NCI-H524 (cell line): ENCODE data around the gene IL1RAPL2.
"Not testable (repeated sequence)": the region's sequence is repeated elsewhere in the genome, so short reads cannot be mapped to it uniquely, and the experiment has no call there.

Source experiments
- DNase-seq, 2 experiments: peaks; one replicate each; lab custom pipeline; 2025; lab: John Stamatoyannopoulos, UW

Gene IL1RAPL2

DNA sequence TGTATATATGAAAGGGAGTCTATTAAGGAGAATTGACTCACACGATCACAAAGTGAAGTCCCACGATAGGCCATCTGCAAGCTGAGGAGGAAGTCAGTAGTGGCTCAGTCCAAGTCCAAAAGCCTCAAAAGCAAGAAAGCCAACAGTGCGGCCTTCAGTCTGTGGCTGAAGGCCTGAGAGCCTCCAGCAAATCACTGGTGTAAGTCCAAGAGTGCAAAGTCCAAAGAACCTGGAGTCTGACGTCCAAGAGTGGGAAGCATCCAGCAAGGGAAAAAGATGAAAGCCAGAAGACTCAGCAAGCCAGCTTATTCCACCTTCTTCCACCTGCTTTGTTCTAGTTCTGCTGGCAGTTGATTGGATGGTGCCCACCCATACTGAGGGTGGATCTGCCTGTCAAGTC lies 104.1 kb downstream of the IL1RAPL2 start:
- no peak for DNase-seq

DNA sequence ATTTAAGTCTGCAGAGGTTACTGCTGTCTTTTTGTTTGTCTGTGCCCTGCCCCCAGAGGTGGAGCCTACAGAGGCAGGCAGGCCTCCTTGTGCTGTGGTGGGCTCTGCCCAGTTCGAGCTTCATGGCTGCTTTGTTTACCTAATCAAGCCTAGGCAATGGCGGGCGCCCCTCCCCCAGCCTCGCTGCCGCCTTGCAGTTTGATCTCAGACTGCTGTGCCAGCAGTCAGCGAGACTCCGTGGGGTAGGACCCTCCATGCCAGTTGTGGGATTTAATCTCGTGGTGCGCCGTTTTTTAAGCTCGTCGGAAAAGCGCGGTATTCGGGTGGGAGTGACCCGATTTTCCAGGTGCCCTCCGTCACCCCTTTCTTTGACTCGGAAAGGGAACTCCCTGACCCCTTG lies 111.5 kb downstream of the IL1RAPL2 start:
- DNase-seq: not testable (repeated sequence)

DNA sequence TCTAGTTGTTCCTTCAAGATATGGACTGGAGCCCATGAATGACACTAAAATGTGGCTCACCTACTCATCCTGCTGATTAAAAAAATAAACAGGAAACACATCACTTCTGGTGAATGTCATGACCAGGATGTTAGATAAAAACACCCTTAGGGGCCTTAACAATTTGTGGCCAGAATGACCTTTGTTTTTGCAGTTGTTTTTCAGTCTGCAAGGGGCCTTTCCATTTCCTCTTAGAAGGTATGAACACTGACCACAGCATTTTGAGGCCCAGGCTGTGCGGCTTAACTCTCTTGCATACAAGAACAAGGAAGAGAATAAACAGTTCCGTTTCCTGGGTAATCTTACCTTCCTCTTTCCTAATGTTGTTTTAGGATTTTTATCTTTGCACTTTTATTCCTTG lies 113.2 kb downstream of the IL1RAPL2 start:
- DNase-seq: no peak

DNA sequence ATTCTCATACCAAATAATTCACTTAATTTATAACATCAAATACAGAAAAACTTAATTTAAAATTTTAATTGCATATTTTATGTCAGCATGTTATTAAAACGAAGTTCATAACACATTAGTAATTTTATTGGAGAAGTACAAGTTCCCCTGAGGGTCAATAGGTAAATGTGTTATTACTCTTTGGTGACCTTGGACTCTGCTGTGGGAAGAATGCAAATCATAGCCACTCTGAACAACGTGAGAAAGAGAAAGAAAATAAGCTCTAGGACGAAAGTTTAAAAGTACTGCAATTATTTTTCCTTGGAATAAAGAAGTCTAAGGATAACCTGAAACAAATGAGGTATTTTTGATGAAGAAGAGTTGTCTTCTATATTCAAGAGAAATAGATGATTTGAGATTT lies 115.2 kb downstream of the IL1RAPL2 start:
- DNase-seq: no peak

DNA sequence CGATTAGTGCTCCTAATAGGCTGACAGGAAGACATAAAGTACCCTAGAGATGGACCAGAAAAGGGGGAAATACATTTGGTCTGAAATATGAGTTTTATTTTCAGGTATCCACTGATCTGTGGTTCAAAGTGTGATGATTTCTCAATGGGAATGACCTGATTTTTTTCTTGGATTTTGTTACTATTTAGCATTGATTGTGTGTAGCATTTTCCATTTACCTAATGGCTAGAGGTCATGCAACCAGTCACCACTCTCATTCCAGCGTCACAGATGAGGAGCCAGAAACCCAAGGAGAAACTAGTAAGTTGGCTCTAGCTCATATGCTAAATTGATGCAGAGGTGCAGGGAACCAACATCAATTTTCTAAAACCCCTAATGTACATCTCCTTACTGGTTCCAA lies 118.1 kb downstream of the IL1RAPL2 start:
- no peak for DNase-seq

DNA sequence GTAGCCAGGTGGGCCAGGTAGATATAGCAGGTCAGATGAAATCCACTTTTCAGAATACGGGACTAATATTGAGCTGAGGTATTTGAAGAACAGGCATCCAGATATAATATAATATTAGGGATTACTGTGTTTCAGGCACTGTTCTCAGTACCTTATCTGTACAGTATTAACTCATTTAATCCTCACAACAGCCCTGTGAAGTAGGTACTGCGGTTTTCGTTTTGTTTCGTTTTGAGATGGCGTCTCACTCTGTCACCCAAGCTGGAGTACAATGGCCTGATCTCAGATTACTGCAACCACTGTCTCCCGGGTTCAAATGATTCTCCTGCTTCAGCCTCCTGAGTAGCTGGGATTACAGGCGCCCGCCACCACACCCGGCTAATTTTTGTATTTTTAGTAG lies 129.6 kb downstream of the IL1RAPL2 start:
- DNase-seq: no peak

DNA sequence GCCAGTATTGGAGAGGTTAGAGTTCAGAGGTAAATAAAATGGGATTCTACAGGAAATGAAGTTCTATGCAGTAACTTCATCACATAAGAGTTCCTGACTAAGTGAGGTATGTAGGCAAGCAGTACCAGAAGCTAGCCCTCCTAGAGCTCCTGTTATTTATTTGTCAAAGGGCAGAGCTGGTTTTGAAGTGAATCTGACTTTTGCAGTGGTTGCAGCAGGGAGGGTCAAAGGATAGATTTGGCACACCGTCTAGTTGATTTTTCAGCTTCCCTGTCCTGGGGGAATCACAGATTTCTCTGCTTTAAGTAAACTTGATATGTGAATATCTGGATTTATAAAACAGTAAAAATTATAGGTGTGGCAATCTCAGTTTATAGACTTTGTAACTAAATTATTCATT lies 130.7 kb downstream of the IL1RAPL2 start:
- no peak for DNase-seq

DNA sequence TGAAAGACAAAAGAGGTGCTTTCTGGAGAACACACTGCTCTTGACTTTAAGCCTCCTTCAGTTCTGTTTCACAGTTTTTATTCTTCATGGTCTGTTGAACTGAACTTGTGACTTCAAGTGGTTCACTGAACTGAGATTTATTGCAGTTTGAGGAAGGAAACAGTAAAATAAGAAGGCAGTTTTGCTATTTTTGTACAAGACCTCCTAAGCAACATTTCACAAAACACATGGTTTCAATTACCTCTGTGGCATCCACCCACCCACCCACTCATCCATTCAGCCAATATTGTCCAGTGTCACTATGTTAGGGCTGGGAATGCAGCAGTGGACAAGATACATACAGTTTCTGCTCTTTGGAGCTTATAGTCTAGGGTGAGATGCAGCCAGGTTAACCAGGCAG lies 131.3 kb downstream of the IL1RAPL2 start:
- DNase-seq: peak in 1 of 2 experiments; percentile 36

DNA sequence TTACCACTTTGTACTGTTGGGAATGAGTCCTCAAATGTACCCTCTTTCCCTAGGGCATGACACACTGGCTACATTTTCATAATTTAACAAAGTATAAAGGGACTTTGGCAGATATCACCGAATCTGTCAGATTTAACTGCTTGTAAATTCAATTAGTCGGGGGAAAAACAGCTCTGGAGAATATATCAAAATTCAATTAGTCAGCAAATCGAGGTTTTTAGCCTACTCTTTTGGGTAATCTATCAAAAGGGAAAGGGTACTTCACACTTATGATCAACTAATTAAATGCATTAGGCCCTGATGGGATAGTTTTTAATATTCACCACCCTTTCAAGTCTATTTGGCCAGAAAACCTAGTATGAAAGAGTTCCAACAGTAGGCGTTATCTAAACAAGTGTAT lies 141.0 kb downstream of the IL1RAPL2 start:
- no peak for DNase-seq

DNA sequence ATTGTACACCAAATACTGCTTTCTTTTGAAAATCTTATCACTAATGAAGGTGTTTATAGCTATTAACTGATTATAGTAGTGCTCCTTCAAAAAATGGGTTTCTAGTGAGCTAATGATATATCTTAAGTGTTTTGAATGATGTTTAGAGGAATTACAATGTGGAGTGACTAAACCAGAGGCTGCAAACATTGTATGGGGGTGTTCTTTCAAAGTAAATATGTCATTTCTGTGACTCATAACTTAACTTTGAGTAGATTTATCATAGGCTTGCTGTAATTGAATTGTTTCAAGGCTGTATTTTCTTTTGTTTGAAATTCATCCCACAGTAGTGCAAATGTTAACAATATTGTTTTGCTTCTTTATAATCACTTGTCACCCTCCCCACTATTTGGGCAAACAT lies 141.6 kb downstream of the IL1RAPL2 start:
- no peak for DNase-seq

DNA sequence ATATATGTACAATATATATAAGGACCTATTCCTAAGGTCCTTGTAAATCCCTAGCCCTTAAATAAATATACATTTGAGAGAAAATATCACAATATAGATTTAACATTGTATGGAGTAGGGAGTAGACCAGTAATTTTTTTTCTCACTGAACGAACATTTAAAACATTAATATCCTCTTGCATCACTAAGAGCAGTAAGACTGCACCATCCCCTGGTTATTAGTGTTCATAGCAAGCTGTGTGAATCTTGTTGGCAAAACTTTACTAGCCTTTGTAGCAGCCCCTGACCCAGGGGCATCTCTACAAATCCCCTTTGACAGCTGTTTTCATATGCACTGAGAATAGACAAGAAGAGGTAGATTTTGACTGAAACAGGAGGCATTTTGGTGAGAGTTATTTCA lies 146.5 kb downstream of the IL1RAPL2 start:
- peak in 1 of 2 experiments; percentile 25 for DNase-seq

DNA sequence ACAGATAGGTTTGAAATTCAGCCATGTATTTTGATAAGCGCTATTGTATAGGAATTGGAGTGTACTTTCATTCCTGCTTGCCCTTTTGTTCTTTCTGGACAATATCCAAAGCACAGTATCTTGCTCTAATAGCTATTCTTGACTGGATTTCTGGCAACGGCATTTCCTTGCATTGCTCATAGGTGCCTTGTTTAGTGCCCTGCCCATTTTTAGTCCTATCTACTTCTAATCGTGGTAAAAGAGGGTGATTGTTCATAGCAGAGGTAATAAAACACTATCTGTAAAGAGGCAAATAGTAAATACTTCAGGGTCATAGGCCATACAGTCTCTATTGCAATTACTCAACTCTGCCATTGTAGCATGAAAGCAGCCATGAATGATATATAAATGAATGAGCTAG lies 155.9 kb downstream of the IL1RAPL2 start:
- DNase-seq: no peak

DNA sequence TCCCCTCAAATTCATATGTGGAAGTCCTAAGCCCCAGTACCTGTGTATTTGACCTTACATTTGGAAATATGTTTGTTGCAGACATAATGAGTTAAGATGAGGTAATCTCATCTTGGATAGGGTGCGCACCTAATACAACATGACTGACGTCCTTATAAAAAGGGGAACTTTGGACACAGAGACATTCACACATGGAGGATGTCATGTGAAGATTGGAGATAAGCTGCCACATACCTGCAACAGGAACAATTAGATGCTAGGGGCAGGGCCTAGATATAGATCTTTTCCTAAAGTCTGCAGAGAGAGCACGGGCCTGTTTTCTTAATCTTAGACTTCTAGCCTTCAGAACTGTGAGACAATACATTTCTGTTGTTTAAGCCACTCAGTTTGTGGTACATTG lies 162.5 kb downstream of the IL1RAPL2 start:
- no peak for DNase-seq

DNA sequence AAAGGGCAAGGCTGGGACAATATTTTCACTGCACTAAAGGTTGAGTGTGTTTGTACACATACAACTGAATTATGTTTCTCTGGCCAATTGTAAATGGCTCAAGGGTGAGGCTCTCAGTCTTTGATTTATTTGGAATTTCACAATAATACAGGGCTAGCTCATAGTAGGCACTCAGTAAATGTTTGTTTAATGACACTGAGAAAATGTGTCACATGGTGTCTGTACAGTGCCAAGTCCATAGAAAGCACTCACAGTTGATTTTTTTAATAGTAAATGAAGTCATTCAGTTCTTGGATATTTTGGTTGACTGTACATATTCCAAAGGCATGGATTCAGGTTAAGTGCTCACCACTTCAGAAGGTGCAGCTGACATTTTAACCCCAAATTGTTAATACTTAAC lies 176.4 kb downstream of the IL1RAPL2 start:
- no peak for DNase-seq

DNA sequence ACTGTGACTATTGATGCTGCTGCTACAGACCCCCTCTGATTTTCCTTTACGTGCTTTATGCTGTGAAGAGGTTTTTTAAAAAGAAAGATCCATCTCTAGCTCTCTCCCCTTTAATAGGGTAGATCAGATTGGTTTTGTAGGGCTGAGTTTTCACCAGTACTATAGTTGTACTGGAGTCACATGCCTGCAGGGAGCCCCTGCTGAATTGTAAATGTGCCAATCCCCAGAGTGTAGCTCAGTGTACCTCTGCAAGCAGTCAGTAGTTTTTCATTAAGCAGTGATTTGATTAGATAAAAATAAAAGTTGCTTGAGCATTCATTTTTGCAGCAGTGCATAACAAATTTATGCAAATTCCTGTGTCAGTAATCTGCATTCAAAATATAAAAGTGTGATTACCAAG lies 179.2 kb downstream of the IL1RAPL2 start:
- DNase-seq: no peak

DNA sequence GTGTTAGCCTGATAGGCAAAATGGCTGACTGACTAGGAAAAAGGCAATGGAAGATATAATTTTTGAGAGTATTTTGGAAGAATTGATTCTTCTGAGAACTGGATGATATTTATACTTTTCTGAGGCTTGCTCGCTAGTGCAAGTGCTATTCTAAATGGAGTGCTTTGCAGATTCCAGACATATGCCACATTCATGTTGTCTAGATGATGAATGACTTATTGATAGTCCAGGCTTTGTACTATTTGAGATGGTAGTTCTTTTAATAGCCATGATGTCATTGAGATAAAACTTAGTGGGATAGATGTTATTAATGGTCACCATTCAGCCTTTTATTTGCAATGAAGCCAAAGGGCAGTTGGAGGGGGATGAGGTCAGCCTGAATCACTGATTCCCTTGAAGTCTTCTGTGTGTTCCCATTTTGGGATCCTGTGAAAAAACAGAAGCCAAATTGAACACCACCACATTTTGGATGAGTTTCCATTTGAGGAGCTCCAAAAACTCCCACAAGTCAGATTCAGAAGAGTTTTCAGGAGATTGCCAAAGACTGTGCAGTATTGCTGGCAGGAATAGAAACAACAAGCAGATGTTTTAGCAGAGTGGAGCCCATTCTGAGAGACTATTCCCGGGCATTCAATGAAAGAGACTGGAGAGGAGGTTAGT lies 184.1 kb downstream of the IL1RAPL2 start:
- DNase-seq: no peak

DNA sequence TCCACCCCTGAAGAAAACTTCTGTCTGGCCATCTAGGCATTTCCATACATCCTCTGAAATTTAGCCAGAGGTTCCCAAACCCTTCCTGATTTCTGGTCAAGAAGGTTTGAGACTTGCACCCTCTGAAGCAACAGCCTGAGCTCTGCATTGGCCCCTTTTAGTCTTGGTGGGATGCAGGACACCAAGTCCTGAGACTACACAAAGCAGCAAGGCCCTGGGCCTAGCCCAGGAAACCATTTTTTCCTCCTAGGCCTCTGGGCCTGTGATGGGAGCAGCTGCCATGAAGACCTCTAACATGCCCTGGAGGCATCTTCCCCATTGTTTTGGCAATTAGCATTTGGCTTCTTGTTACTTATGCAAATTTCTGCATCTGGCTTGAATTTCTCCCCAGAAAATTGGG lies 196.6 kb downstream of the IL1RAPL2 start:
- no peak for DNase-seq

DNA sequence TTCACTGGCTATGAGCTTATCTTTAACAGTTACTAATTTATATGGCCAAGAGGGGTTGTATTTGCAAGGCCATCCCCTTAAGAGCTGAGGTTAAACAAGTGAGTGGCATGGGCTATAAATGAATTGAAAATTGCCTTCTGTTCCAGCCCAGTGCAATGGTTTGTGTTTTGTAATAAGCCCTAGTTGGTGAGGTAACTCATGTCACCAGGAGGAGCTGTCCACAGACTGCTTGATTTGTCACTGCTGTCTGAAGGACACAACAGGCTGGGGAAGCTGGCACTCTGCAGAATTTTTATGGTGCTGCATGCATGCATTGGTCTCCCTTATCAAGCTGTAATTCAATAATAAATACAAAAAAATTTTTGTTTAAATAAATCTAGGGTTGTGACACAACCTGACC lies 223.8 kb downstream of the IL1RAPL2 start:
- DNase-seq: no peak

DNA sequence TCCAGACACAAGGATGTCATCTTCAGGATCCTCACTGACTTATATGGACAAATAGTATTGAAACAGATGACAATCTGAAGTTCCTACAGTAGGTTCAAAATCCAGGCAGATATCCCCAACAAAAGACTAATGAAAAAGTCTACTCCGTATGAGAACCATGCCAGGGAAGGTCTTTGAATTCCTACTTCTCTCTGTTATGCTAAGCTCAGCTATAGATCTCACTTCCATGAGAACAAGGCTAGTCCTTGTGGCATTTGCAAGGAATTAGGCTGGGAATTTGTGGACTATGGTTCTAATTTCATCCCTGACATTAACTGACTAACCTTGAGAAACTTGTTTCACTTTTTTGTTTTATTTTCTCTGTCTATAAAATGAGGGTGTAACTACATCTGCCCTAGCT lies 229.8 kb downstream of the IL1RAPL2 start:
- no peak for DNase-seq

DNA sequence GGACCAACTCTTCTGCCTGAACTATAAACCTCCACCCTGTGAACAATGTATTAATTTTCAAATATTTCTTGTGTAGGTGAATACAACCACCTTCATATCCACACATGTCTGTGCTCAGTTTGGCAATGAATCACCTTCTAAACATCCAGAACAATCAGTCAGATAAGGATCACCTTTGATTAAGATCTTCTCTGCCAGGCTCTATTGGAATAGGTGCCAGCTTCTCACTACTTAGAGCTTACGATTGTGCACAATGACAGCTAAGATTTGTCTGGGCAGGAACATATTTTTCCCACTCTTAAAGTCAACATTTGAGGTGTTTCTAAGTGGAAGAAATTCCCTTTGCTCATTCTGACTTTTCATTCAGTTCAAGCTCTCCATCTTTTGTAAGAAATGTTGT lies 237.2 kb downstream of the IL1RAPL2 start:
- DNase-seq: no peak

DNA sequence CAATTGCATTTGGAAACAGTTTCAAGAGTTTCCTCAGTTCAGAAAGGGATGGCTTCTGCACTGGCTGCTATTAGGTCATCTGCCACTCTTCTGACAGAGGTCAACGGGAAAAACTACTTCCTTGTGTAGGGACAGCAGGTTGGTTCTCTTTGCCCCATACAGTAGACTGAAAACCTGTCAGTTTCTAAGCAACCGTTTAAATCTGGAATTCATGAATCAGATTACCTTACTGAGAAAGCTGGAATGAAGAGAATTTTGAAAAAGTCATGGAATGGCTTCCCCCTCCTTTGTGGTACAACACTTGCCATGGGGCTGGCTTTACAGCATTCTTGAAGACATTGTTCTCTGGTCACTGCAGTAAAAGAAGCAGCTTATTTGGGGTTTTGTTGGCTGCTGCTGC lies 240.3 kb downstream of the IL1RAPL2 start:
- no peak for DNase-seq

DNA sequence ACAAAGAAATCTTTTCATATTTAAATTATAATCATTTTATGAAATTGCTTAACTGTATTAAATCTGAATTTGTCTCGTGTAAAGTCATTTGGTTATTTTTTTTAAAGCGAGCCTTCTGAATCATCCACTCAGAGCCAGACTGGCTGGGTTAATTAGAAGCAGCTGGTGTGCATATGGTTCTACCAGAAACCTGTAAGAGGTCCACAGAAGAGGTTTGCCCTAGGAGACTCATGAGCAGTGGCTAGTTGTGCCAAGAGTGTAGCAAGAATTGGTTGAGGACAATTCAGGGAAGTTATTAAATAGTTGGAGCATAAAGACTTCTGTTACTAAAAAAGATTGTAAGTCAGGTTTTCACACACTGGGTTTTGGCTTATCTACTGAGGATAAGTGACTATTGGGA lies 267.4 kb downstream of the IL1RAPL2 start:
- DNase-seq: peak in 1 of 2 experiments; percentile 52

DNA sequence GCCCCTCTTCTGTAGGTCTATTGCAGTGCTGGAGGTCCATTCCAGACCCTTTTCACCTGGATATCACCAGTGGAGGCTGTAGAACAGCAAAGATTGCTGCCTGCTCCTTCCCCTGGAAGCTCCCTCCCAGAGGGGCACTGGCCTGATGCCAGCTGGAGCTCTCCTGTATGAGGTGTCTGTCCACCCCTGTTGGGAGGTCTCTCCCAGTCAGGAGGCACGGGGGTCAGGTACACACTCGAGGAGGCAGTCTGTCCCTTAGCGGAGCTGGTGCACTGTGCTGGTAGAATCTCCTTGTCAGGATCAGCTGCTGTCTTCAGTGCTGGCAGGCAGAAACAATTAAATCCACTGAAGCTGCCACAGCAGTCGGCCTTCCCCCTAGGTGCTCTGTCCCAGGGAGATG lies 276.6 kb downstream of the IL1RAPL2 start:
- no peak for DNase-seq

DNA sequence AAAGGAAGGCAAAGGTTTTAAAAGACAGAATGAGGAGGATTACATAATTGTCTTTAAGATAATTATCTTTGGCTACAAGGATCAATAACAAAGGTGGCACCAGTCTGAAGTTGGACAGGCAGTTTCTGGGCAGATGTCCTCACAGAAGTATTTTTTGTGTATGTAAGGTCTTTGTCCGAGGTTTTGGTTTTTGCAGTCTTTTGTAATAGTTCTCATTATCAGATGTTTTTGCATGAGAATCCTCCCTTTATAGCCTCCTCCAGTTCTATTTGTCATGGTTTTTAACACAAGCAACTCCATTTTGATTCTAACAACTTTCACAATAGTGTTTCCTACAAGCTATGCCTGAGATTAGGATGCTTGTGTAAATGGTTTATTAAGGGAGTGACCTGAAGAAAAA lies 286.2 kb downstream of the IL1RAPL2 start:
- no peak for DNase-seq

DNA sequence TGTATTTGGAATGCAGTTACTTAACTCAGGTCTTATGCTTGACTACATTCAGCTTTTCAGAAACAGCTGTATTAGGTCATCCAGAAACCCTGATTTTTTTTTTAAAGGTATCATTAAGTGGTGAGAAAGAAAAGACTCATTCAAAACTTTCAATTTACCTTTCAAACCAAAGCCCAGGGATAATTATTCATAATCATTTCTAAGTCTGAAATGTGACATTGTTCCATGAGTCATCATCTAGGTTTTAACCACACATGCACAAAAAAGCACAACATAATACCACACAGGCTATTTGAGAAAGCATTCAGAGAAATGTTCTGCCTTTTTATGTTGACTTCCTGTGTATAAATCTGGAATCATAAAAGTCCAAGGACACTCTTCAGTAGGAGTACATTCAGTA lies 288.2 kb downstream of the IL1RAPL2 start:
- DNase-seq: no peak
